HUES6 (cell line): ENCODE measurements around the gene AGRN.

Experiments used
- H3K27ac ChIP-seq: 2 replicates; pipeline ENCODE4 v1.7.0; 2013; ENCODE audit warnings: low read depth, mild to moderate bottlenecking, low read length, inconsistent platforms
- H3K27me3 ChIP-seq: 2 replicates; pipeline ENCODE4 v1.6.1; 2013; ENCODE audit warnings: low read length; ENCODE audit not compliant: control insufficient read depth, insufficient read depth
- H3K36me3 ChIP-seq: 2 replicates; pipeline ENCODE4 v1.6.1; 2013; ENCODE audit warnings: low read length; ENCODE audit not compliant: control insufficient read depth, insufficient read depth
- H3K4me1 ChIP-seq: 2 replicates; pipeline ENCODE4 v1.6.1; 2013; ENCODE audit warnings: low read length; ENCODE audit not compliant: control insufficient read depth, insufficient read depth
- H3K4me3 ChIP-seq: 2 replicates; pipeline ENCODE4 v1.5.1; 2013; ENCODE audit warnings: low read depth, low read length
- H3K9ac ChIP-seq: one replicate; pipeline ENCODE4 v1.6.1; 2013; ENCODE audit warnings: mild to moderate bottlenecking, low read length
- H3K9me3 ChIP-seq: 2 replicates; pipeline ENCODE4 v1.6.1; 2013; ENCODE audit warnings: low read depth, low read length; ENCODE audit not compliant: control insufficient read depth, insufficient read depth

Gene AGRN

GRCh38 chr1:1087351-1088028, 67.6 kb downstream of the AGRN start:
- no peaks in the 10 kb centered on the region for H3K27me3 ChIP-seq
- no peaks in the 10 kb centered on the region for H3K9me3 ChIP-seq
- H3K4me3 ChIP-seq: no peak overlapping the region
- peaks cover 7% of the 10 kb centered on the region for H3K36me3 ChIP-seq
- H3K9ac ChIP-seq: no peak overlapping the region
- no peaks in the 10 kb centered on the region for H3K4me1 ChIP-seq
- no peak overlapping the region for H3K27ac ChIP-seq

DNA sequence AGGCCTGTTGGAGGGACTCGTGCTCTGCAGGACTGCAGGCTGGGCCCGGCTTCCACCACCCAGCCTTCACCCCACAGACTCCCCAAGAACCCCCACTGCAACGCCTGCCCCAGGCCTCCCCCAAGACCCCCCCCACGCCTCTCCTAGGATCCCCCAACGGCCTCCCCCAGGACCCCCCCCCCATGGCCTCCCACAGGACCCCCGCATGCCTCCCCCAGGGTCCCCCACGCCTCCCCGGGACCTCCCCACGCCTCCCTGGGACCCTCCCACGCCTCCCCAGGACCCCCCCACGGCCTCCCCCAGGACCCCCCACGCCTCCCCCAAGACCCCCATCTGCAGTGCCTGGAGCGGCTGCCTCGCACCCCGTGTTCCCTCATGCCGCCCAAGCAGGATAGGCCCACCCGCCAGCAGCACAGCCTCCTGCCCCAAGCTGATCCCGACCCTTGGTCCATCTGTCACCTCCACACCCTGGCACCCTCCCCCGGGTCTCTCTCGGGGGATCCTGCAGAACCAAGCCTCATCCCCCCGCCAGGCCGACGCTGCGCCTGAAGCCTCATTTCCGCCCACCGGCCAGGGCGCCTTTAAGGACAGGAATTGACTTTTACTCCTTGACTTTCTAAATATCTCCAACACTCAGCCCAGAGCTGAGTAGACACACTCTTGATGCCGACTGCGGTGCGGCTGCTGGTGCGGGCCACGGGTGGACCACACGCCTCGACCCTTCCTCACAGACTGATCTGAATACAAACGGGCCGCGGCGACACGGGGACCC, 68.3 kb downstream of the AGRN start:
- peaks cover 7% of the 10 kb centered on the region for H3K36me3 ChIP-seq
- no peaks in the 10 kb centered on the region for H3K27me3 ChIP-seq
- H3K27ac ChIP-seq: no peak overlapping the region
- no peaks in the 10 kb centered on the region for H3K4me1 ChIP-seq
- no peak overlapping the region for H3K4me3 ChIP-seq
- H3K9ac ChIP-seq: no peak overlapping the region
- no peaks in the 10 kb centered on the region for H3K9me3 ChIP-seq

DNA sequence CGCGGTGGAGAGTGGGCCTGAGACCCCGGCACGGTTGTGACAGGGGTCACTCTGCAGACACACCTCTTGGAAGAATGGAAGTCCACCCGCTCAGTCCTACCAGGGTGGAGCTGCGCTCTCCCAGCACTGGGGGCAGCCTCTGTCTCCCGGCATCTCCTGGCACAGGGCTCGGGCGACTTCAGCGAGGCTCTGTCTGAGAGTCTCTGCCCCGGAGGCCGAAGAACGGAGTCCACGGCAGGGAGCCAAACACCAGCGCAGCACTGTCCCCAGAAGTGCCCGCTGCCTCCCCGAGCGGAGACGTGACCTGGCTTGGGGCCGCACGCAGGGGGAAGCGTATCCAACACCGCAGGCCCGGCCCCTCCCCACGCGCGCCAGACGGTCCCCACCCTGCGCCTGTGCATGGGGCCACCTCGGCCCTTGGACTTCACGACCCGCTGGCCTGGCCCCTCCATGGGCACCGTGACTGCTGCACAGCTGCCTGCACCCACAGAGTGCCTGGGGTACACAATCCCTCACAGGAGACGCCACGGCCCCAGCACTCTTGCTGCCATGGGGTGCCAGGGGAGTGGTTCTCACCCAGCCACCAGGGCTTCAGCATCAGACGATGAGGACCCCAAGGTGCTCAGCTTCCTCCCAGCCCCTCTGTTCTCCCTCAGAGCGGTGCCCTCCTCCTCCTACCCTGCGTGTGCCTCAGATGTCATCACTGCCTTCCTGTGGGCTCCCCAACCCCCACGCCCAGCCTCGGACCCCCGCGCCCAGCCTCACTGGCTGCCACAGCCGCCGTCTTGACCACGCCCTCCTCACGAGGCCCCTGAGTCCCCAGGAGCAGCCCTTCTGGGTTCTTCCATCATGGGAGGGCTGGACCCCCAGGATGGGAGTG, 69.1 kb downstream of the AGRN start:
- Histone ChIP-seq H3K27me3 (no peaks in the 10 kb centered on the region), H3K27ac (no peak overlapping the region), H3K4me3 (no peak overlapping the region), H3K9me3 (peaks cover 1% of the 10 kb centered on the region; the same call in 1 of the 2 replicates), H3K4me1 (no peaks in the 10 kb centered on the region), H3K36me3 (no peaks in the 10 kb centered on the region), H3K9ac (no peak overlapping the region)

- Histone ChIP-seq H3K9me3 (peaks cover 6% of the 10 kb centered on the region), H3K36me3 (no peaks in the 10 kb centered on the region), H3K27me3 (no peaks in the 10 kb centered on the region), H3K27ac (no peak overlapping the region), H3K9ac (no peak overlapping the region), H3K4me1 (no peaks in the 10 kb centered on the region), H3K4me3 (no peak overlapping the region)
Observed at GRCh38 chr1:1089731-1090423, 70.0 kb downstream of the AGRN start.

- H3K27me3 ChIP-seq: no peaks in the 10 kb centered on the region
- peaks cover 8% of the 10 kb centered on the region for H3K9me3 ChIP-seq
- H3K36me3 ChIP-seq: no peaks in the 10 kb centered on the region
- H3K4me1 ChIP-seq: no peaks in the 10 kb centered on the region
- no peak overlapping the region for H3K9ac ChIP-seq
- no peak overlapping the region for H3K27ac ChIP-seq
- H3K4me3 ChIP-seq: no peak overlapping the region
Observed at GRCh38 chr1:1090424-1091343, 70.8 kb downstream of the AGRN start.

DNA sequence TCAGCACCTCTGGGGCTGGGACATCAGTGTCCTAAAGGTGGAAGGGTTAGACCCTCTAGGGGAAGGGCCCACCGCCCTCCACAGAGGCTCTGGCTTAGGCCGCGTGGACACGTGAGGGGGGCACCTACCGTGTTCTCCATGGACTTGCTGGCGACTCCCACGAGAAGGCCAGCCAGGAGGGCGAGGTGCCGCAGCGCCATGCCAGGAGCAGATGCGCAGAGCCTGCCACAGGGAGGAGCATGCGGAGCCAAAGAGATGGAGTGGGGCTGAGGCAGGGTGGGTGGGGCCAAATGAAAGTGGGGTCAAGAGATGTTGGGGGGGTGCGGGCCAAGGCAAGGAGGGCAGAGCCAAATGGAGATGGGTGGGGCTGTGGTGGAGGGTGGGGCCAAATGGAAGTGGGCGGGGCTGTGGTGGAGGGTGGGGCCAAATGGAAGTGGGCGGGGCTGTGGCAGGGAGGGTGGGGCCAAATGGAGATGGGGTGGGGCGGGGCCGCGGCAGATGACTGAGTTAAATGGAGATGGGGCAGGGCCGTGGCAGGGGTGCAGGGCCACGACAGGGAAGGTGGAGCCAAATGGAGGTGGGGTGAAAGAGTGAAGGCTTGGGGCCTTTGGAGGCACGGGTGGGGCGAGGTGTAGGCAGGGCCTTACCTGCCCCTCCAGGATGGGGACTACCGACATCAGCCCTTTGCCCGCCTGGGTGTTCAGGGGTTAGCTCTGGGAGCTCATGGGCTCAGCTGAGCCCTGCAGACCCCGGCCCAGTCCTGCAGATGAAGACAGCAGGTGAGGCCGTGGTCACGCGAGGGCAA, 71.6 kb downstream of the AGRN start:
- H3K4me3 ChIP-seq: no peak overlapping the region
- no peak overlapping the region for H3K27ac ChIP-seq
- H3K4me1 ChIP-seq: no peaks in the 10 kb centered on the region
- H3K36me3 ChIP-seq: no peaks in the 10 kb centered on the region
- H3K9me3 ChIP-seq: peaks cover 8% of the 10 kb centered on the region
- no peaks in the 10 kb centered on the region for H3K27me3 ChIP-seq
- no peak overlapping the region for H3K9ac ChIP-seq

GRCh38 chr1:1092149-1092855, 72.4 kb downstream of the AGRN start:
- no peak overlapping the region for H3K27ac ChIP-seq
- no peaks in the 10 kb centered on the region for H3K27me3 ChIP-seq
- H3K36me3 ChIP-seq: no peaks in the 10 kb centered on the region
- no peak overlapping the region for H3K9ac ChIP-seq
- H3K4me1 ChIP-seq: no peaks in the 10 kb centered on the region
- no peak overlapping the region for H3K4me3 ChIP-seq
- H3K9me3 ChIP-seq: peaks cover 8% of the 10 kb centered on the region

GRCh38 chr1:1092894-1093609, 73.1 kb downstream of the AGRN start:
- Histone ChIP-seq H3K4me1 (no peaks in the 10 kb centered on the region), H3K4me3 (no peak overlapping the region), H3K27me3 (no peaks in the 10 kb centered on the region), H3K9me3 (peaks cover 11% of the 10 kb centered on the region), H3K9ac (no peak overlapping the region), H3K27ac (no peak overlapping the region), H3K36me3 (no peaks in the 10 kb centered on the region)

- Histone ChIP-seq H3K4me1 (no peaks in the 10 kb centered on the region), H3K27ac (no peak overlapping the region), H3K9me3 (peaks cover 14% of the 10 kb centered on the region), H3K36me3 (no peaks in the 10 kb centered on the region), H3K4me3 (no peak overlapping the region), H3K27me3 (no peaks in the 10 kb centered on the region), H3K9ac (no peak overlapping the region)
Observed at GRCh38 chr1:1093610-1093943, 73.7 kb downstream of the AGRN start.
